Astrocyte of the spinal cord (primary cell): ENCODE results near the gene NTHL1.

Experiments used
- DNase-seq: peaks from one replicate; pipeline ENCODE4 v3.0.0; 2011; ENCODE audit warnings: low read depth, low spot score
- H3K4me3 ChIP-seq: 2 replicates; pipeline ENCODE4 v1.5.1; 2011; ENCODE audit warnings: low read depth, mild to moderate bottlenecking, low read length, moderate library complexity
- in situ Hi-C: cut with HindIII; loops from 2 replicates; pipeline ENCODE4 v1.10.0; 2017; ENCODE audit warnings: low sequenced_read_pairs
- TF ChIP-seq, protein P1 (sequence below): IDR thresholded peaks from 2 replicates; pipeline ENCODE4 v1.5.1; 2012; ENCODE audit warnings: low read depth, mild to moderate bottlenecking, low read length, inconsistent platforms

The NTHL1 gene

DNA sequence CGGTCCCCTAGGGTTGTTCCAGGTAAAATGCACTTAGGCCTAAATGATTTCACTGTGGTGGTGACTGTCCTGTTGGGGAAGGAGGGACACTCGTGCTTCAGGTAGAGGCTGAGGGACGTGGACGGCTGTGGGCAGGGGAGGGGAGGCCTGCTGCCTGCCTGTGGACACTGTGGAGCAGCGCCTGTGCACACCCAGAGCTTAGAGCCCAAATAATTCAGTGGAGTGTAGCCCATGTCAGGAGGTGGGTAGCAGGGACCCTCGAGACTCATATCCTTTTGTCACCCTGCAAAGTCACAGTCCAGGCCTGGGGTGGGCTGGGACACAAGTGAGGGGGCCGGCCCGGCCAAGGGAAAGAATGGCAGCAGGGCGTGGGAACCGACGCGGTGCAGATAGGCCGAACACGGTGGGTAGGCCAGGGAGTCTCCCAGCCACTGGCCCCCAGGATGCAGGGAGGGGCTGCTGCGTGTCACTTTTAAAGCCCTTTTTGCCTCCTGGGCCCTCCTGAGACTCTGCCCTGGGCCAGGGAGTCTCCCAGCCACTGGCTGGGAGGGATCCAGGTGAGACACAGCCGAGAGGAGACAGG, 21.7 kb downstream of the NTHL1 start:
- DNase-seq: no peak
- TF ChIP-seq, protein P1, sequence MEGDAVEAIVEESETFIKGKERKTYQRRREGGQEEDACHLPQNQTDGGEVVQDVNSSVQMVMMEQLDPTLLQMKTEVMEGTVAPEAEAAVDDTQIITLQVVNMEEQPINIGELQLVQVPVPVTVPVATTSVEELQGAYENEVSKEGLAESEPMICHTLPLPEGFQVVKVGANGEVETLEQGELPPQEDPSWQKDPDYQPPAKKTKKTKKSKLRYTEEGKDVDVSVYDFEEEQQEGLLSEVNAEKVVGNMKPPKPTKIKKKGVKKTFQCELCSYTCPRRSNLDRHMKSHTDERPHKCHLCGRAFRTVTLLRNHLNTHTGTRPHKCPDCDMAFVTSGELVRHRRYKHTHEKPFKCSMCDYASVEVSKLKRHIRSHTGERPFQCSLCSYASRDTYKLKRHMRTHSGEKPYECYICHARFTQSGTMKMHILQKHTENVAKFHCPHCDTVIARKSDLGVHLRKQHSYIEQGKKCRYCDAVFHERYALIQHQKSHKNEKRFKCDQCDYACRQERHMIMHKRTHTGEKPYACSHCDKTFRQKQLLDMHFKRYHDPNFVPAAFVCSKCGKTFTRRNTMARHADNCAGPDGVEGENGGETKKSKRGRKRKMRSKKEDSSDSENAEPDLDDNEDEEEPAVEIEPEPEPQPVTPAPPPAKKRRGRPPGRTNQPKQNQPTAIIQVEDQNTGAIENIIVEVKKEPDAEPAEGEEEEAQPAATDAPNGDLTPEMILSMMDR: no peak
- no peak overlapping the region for H3K4me3 ChIP-seq
- in situ Hi-C loops: no loop called here

DNA sequence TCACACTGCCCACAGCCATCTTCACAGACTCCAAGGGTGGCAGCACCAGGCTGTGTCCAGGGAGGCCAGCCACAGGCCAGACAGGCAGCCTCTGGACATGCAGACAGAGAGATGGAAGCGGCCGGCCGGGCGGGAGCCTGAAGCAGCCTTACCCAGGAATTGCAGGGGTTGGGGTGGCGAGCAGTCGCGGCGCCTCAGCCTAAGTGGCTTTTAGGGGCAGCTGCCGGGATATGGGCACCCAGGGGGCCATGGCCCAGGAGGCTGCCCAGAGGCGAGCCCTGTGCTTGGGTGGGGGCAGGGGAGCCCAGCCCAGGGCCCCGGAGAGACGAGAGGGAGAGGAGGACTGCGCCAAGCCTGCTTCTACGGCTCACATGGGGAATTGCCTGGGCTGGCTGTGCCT, 22.4 kb downstream of the NTHL1 start:
- no peak for DNase-seq
- H3K4me3 ChIP-seq: no peak overlapping the region
- in situ Hi-C loops: no loop called here
- TF ChIP-seq, protein P1: no peak

DNA sequence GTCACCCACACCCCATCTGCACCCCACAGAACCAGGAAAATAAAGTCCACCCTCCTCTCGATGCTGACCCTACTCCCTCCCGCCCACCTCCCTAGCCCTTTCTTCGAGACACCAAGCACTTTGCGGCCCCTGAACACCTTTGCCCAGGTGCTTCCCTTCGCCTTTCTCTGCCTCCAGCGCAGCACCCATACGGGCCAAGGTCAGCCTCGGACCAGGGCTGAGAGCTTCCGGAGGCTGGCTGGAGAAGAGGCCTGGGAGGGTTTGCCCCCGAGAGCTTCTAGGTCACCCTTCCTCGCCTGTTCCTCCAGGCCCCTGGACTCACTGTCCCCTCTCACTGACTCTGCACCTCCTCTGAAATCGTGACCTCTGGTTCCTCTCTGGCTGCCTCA, 23.6 kb downstream of the NTHL1 start:
- in situ Hi-C loops: no loop called here
- TF ChIP-seq, protein P1: no peak
- H3K4me3 ChIP-seq: no peak overlapping the region
- no peak for DNase-seq

DNA sequence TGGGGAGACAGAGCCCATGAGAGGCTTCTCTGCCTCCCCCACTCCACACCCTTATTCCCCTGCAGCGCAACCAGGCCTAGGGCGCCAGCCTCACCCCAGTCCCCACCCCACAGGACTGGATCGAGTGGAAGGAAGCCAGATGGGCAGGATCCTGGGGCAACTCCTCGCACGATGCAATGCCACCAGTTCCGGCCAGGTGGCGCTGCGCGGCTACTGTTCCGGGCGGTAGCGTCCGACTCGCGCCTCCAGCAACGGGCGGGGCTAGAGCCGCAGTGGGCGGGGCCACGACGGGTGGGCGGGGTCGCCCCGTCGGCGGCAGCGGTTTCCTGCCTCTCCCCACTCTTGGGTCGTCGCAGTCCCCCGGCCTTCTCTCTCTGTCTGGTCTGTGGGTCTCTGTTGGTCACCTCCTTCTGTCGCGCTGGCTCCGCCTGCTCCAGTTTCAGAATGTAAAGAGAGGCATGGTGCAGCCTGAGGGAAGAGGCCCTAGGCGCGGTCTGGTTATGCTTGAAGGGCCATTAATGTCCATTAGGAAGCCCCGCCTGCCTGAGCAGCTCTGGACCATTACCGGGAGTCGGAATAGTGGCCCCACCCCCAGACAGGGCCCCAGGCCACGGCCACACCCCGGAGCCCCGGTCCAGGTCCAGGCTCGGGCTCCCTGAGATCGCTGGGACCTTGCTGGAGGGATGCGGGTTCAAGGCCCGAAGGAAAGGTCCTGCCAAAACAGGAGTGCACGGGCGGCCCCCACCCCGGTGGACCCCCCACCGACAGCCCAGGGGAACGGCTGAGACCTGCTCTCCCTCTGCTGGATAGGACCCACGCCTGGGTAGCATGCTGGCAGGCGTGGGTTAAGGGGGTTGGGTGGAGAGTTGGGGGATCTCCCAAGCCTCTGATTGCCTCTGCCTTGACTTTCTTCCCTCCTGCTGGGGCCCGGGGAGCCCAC, 24.3 kb downstream of the NTHL1 start:
- in situ Hi-C loops: no loop called here
- peak overlapping the region; percentile 34 for H3K4me3 ChIP-seq
- peak; percentile 83 for DNase-seq
- TF ChIP-seq, protein P1: peak; percentile 93

DNA sequence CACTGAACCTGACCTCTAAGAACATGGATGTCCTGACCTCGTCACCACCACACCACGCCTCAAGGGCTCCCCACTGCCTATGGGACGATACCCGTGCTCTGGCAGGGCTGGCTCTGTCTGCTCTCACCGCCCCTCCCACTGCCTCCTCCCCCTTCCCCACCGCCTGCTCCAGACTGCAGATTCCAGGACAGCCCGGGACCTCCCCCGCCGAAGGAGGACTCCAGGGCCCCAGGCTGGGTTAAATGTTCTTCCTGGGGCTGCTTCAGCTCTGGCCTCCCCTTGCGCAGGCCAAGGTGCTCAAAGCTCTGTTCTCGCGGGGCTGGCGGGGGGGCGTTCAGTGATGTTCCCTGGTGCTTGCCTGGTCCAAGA, 24.9 kb downstream of the NTHL1 start:
- no peak for DNase-seq

More for the DNA sequence above, 24.9 kb downstream of the NTHL1 start:
- H3K4me3 ChIP-seq: peak overlapping the region; percentile 34
- TF ChIP-seq, protein P1: no peak
- in situ Hi-C loops: no loop called here
